GM18870 (cell line): Measurements from ENCODE around the gene METTL15.
"Not testable (repeated sequence)": the region's sequence is repeated elsewhere in the genome, so short reads cannot be mapped to it uniquely, and the experiment has no call there.

Experiments used
- ATAC-seq: cut with Tn5 transposase; IDR thresholded peaks from one replicate; pipeline ENCODE4 v1.9.1; 2021; ENCODE audit warnings: moderate library complexity; ENCODE audit not compliant: unreplicated experiment

METTL15 gene

GRCh38 chr11:28108958-28109357 lies 770 bp downstream of the METTL15 start:
- no peak for ATAC-seq

GRCh38 chr11:28110108-28110820 lies 2.1 kb downstream of the METTL15 start:
- ATAC-seq, result peak; percentile 31

GRCh38 chr11:28110821-28111200 lies 2.6 kb downstream of the METTL15 start:
- ATAC-seq, result no peak

DNA sequence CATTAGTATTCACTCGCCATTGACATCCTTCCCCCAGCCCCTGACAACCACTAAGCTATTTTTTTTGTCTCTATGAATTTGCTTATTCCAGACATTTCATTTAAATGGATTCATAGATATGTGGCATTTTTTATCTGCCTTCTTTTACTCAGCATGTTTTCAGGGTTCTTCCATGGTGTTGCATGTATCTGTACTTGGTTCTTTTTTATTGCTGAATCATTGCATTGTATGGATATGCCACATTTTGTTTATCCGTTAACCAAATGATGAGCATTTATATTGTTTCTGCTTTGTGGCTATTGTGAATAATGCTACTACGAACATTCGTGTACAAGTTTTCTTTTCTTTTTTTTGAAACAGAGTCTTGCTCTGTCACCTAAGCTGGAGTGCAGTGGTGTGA lies 5.9 kb downstream of the METTL15 start:
- no peak for ATAC-seq

GRCh38 chr11:28114731-28115130 lies 6.5 kb downstream of the METTL15 start:
- no peak for ATAC-seq

DNA sequence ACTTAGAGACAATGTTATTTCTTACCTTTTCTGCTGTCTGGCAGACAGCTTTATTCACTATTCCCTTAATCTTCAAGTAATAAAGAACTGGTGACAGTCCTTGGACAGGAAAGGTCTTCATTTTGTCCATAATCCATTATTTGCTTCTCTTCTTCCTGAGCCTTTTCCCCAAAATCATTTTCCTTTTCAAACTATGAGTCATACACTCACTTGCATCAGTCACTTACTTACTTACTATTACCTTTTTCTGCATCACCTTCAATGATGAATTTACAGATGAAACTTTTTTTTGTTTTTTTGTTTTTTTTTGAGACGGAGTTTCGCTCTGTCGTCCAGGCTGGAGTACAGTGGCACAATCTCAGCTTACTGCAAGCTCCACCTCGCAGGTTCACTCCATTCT lies 9.5 kb downstream of the METTL15 start:
- ATAC-seq, result no peak

DNA sequence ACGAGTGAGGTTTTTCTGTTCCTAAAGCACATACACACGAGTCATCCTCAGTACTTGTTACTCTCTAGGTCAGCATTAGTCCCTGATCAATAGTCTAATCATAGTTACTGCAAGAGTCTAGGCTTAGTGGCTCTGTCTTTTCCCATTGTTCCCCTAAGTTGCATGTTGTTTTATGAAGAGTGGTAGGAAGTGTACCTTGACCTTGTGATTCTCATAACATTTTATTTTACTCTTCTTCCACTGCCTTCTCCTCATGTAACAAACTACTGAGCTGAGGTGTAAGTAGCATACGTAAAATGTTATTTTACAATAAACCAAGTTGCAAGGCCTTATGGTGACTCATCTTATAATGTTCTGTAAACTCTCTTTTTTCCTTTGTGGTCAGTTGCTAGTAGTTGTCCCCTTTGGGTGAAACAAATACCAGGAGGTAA lies 15.0 kb downstream of the METTL15 start:
- ATAC-seq, result no peak

- ATAC-seq, result no peak
Measured at GRCh38 chr11:28132548-28132947, 24.4 kb downstream of the METTL15 start.

DNA sequence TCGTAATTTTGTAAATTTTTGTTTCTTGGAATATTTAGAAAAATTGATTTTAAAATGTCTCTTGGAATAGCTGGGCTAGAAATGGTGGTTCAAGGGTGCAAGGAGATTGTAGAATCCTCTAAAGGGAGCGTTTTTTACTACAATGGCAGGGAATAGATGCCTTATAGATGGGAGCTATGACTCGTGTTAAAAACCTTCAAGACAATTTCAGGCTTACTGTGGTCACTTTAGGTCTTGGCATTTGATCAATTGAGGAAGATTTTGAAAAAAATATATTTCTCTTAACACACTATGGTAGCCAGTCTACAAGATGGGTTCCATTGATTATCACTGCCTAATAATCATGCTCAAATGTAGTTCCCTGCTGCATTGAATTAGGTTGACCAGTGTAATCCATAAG lies 25.0 kb downstream of the METTL15 start:
- no peak for ATAC-seq

- not testable (repeated sequence) for ATAC-seq
Measured at GRCh38 chr11:28136157-28136556, 28.0 kb downstream of the METTL15 start.

- no peak for ATAC-seq
Measured at GRCh38 chr11:28137366-28137765, 29.2 kb downstream of the METTL15 start.

DNA sequence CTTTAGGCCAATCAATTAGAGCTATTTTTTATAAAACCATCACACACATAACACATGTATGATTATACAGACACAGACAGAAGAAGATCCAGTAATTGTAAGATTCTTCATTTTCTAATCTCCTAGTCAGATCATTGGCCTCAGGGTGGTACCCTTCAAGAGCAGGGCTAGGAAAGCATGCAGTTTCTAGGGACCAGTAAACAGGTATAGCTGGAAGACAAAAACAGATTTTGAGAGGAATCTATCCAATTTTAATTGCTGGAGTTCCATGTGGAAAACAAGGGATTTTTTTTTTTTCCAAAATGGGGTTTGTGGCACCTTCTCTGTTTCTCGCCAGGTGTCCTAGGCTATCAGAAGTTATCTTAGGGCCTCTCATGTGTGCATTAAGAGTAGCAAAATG lies 29.6 kb downstream of the METTL15 start:
- ATAC-seq, result no peak

DNA sequence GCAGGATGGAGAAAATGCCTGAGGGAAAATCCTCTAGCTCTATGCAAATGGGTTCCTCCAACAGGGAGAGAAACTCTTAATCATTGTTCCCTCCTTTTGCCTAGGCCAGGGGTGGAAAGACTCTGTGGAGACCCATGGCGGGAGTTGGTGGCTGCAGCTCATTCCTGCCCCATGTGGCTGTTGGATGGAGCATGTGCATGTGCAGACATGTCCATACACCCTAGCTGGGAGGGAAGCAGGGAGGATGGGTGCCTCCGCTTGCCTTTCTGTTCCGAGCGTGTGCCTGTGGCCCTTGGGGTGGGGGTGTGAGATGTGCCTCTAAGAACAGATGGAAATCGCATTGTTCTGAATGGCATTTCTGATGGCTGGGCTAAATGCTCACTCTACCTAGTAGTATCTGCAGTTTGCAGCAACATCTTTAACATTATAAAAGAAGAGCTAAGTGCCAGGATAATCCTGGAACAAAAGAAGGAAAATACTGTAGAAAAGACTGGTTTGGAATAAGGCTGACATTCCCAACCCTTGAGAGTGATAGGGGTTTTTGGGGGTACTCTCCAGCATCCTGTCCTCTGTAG lies 31.7 kb downstream of the METTL15 start:
- no peak for ATAC-seq

DNA sequence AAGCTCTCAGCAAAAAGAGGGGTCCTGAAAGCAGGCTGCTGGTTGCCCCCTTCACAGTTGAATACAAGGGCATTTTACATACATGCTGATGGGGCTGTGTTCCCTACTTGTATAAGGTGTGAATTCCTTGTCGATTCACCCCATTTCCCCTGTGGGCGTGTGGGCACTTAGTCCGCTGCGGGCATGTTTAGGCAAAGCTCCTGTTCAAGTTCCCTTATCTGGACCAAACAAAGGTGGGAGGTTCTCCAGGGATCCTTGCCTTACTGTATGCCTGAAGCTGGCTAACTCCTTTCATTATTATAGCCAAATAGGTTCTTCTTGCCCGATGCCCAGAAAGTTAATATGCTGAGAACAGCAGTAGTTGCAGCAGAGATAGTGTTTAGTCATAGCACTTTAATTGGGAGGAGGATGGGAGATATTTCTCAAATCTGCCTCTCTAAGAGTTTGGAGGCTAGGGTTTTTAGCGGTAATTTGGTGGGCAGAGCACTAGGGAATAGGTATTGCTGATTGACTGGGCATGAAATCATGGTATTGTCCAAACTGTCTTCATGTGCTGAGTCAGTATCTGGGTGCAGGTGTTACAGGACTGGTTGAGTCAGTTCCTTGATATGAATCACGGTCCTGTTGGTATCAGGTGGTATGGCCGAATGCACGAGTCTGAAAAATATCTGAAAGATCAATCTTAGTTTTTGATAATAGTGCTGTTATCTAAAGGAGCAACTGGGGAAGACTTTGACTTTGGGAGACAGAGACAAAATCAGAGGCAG lies 32.7 kb downstream of the METTL15 start:
- ATAC-seq, result no peak

GRCh38 chr11:28142724-28143123 lies 34.5 kb downstream of the METTL15 start:
- ATAC-seq, result no peak

DNA sequence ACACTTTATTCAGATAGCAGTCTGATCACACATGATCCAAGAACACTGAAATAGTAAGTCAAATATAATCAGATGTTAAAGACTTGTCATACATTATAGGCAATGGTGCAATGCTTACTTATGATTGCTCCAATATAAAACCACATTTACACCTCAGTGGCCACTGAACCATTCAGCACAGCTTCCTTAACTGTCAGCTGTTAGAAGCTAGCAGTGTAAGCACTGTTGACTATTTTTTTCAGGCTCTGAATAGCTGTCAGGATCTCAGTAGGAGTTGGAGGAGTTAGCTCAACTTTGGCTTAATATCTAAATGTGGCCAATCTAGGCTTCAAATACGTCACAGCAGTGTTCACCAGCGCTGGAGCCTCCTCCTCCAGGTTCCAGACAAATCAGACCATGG lies 36.6 kb downstream of the METTL15 start:
- ATAC-seq, result no peak

DNA sequence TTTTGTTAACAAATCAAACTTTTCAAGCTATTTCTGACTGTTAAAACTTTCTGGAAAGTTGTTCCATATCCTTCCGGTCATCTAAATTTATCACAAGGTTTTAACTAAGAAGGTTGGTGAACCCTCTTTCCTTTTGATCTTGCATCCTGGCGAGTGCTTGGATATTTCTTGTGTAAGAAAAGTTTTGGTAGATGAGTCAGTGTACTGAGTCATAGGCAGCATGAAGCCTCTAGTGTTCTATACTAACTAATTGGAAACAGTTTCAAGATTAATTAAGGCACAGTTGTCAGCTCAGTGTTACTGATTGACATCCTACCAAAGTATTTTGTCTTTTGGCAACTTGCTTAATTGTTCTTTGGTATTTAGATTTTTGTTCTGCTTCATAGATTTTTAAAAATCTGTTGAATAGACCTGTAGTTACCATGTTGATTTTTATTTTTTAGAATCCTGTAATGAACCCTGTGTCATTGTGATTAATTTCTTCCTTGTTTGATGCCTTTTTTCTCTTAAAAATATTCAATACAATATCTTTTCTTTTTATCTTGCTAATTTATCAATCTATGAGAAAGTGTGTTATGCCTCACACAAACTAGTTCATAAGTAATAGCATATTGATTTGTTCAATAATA lies 38.0 kb downstream of the METTL15 start:
- ATAC-seq, result no peak

DNA sequence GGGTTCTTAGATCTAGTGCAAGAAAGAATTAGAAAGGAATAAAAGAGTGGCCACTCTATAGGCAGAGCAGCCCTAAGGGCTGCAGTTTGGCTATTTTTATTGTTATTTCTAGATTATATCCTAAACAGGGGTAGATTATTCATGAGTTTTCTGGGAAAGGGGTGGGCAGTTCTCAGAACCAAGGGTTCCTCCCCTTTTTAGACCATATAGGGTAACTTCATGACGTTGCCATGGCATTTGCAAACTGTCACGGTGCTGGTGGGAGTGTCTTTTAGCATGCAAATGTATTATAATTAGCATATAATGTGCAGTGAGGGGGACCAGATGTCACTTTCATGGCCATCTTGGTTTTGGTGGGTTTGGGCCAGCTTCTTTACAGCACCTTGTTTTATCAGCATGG lies 44.6 kb downstream of the METTL15 start:
- no peak for ATAC-seq

GRCh38 chr11:28153586-28153985 lies 45.4 kb downstream of the METTL15 start:
- ATAC-seq, result no peak

- ATAC-seq, result no peak
Measured at GRCh38 chr11:28168718-28169117, 60.5 kb downstream of the METTL15 start.

DNA sequence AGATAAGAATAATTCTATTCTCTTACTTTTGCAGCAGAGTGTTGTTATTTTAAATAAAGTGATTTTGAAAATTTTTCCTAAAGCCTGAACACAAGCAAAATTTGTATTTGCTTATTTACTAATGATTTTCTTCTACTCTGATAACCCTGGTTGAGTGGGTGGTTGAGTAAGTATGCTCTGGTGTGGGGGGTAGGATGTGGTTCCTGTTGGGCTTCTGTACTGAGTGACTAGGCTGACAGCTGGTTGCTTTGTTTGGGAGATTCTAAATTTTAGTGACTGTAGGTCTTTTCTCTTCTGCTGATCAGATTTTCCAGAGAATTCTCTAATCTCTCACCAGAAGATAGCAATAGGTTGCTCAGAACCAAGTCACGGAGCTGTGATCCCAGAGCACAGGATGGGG lies 61.6 kb downstream of the METTL15 start:
- ATAC-seq, result no peak

- ATAC-seq, result no peak
Measured at GRCh38 chr11:28170759-28171158, 62.6 kb downstream of the METTL15 start.
